Panc1 (cell line): Measurements from ENCODE around the gene MDFI. TPM values are rescaled to one million over a fixed set of nuclear protein-coding genes. Genes with fewer than 3 reads are reported as not detected.

ENCODE experiments used
- ATAC-seq: fragments of 200-7000 bp; cut with Tn5 transposase; 2 replicates; pipeline ENCODE4 v1.9.1; 2020; ENCODE audit warnings: mild to moderate bottlenecking, moderate library complexity
- BruUV-seq: library from RNA; stranded (reverse); fragments of 400-500 nt; replicated peaks from 2 replicates; lab custom pipeline; 2021; lab: Mats Ljungman, UMichigan
- CTCF ChIA-PET: fragments of 300-600 bp; sonication (Branson Sonifier 250); formaldehyde crosslinking; loops from one replicate; lab custom pipeline; 2022; ENCODE audit warnings: antibody characterized with exemption; lab: Charles Lee
- POLR2A ChIA-PET: fragments of 300-600 bp; sonication (Branson Sonifier 250); formaldehyde crosslinking; loops from one replicate; lab custom pipeline; 2022; ENCODE audit warnings: antibody characterized with exemption; lab: Charles Lee
- DNase-seq: peaks from one replicate; pipeline ENCODE4 v3.0.0-alpha.2; 2010; ENCODE audit warnings: low read depth, low spot score
- H3K27ac ChIP-seq: 2 replicates; pipeline ENCODE4 v1.5.1; 2011; ENCODE audit warnings: mild to moderate bottlenecking, low read length, inconsistent platforms
- H3K27me3 ChIP-seq: fragments of 200-500 bp; sonication (Bioruptor generic); 2 replicates; pipeline ENCODE4 v1.6.0; 2014; ENCODE audit warnings: low read length, inconsistent platforms; ENCODE audit not compliant: control insufficient read depth, insufficient read depth
- H3K36me3 ChIP-seq: fragments of 200-500 bp; sonication (Bioruptor generic); 2 replicates; pipeline ENCODE4 v1.5.1; 2014; ENCODE audit warnings: inconsistent platforms, mild to moderate bottlenecking, low read length, moderate library complexity; ENCODE audit not compliant: control insufficient read depth, insufficient read depth
- H3K4me1 ChIP-seq: 2 replicates; pipeline ENCODE4 v1.5.1; 2011; ENCODE audit warnings: inconsistent platforms, mild to moderate bottlenecking, low read length, moderate library complexity; ENCODE audit not compliant: control insufficient read depth, insufficient read depth
- H3K4me3 ChIP-seq, 2 experiments: 2 replicates each; pipeline ENCODE4 v1.5.1; 2011 to 2012; ENCODE audit warnings: low read depth in 2 of 2, low read length in 2 of 2, mild to moderate bottlenecking in 2 of 2, inconsistent platforms in 1 of 2, moderate library complexity in 1 of 2
- H3K9me3 ChIP-seq: fragments of 200-500 bp; sonication (Bioruptor generic); 2 replicates; pipeline ENCODE4 v1.5.1; 2014; ENCODE audit warnings: low read depth, mild to moderate bottlenecking, inconsistent platforms, low read length, moderate library complexity; ENCODE audit not compliant: control insufficient read depth, insufficient read depth
- CTCF ChIP-seq: fragments of 450-650 bp; IDR thresholded peaks from 2 replicates; pipeline ENCODE4 v1.5.1; 2017; ENCODE audit warnings: mild to moderate bottlenecking
- POLR2AphosphoS5 ChIP-seq: IDR thresholded peaks from 2 replicates; pipeline ENCODE4 v1.6.1; 2012; ENCODE audit warnings: mild to moderate bottlenecking, low read depth, low read length, moderate library complexity
- REST ChIP-seq, 2 experiments: IDR thresholded peaks; 2 replicates each; pipeline ENCODE4 v1.6.1; 2011 to 2012; ENCODE audit warnings: low read depth in 2 of 2, control low read depth in 1 of 2, low read length in 1 of 2, mild to moderate bottlenecking in 1 of 2, moderate library complexity in 1 of 2; ENCODE audit not compliant: insufficient read depth in 1 of 2
- SIN3A ChIP-seq: IDR thresholded peaks from 2 replicates; pipeline ENCODE4 v1.6.1; 2012; ENCODE audit warnings: low read depth, mild to moderate bottlenecking, low read length, moderate library complexity, borderline replicate concordance; ENCODE audit not compliant: insufficient read depth
- TCF7L2 ChIP-seq: IDR thresholded peaks from 2 replicates; pipeline ENCODE4 v1.6.1; 2011; ENCODE audit warnings: mild to moderate bottlenecking, low read depth, low read length, inconsistent platforms
- in situ Hi-C: cut with HindIII; loops from 2 replicates; pipeline ENCODE4 v1.10.0; 2016; ENCODE audit warnings: low sequenced_read_pairs, low pct_unique_long_range_greater_than_20kb
- intact Hi-C: fragments of 100-400 bp; cut with micrococcal nuclease; formaldehyde crosslinking; loops from one replicate; pipeline ENCODE4 v1.10.0; 2022; ENCODE audit not compliant: unreplicated experiment
- total RNA-seq: library from RNA; stranded (reverse); gene quantifications from one replicate; pipeline ENCODE4 v1.2.1, GENCODE V29; 2021; ENCODE audit not compliant: unreplicated experiment

MDFI gene
- total RNA-seq, 1 experiment from 2014 or later = 0.54 TPM

GRCh38 chr6:41678511-41679084 lies 40.3 kb downstream of the MDFI start:
- H3K9me3 ChIP-seq = no peaks in the 10 kb centered on the region
- in situ Hi-C loops = no loop called here
- ChIA-PET POLR2A (no interaction called here), CTCF (interaction anchor here (0.6 kb wide), 1 partner anchor 232 kb away, joined by 3 read pairs; no protein-coding TSS in a partner anchor)
- TF ChIP-seq TCF7L2 (no peak), CTCF (no peak), REST (IDR thresholded peaks at IDR 0.05; ENCODE audit: insufficient read depth in 1 of 2, low read depth in 2 of 2, low read length in 1 of 2) (no peak), SIN3A (no peak), POLR2AphosphoS5 (no peak)
- H3K27ac ChIP-seq = no peak overlapping the region
- intact Hi-C loops = no loop called here
- no peaks in the 10 kb centered on the region; the same call in none of the 2 replicates for H3K4me1 ChIP-seq
- H3K36me3 ChIP-seq = no peaks in the 10 kb centered on the region
- no peaks in the 10 kb centered on the region for H3K27me3 ChIP-seq
- no TSS peak for BruUV-seq
- no peak overlapping the region for H3K4me3 ChIP-seq
- DNase-seq = no peak
- ATAC-seq = no peak

- intact Hi-C loops = loop anchor here (10.0 kb wide), 1 partner anchor 255 kb away; no protein-coding TSS in a partner anchor
- Histone ChIP-seq H3K9me3 (no peaks in the 10 kb centered on the region), H3K4me3 (no peak overlapping the region), H3K4me1 (no peaks in the 10 kb centered on the region; the same call in none of the 2 replicates), H3K36me3 (no peaks in the 10 kb centered on the region), H3K27ac (no peak overlapping the region), H3K27me3 (no peaks in the 10 kb centered on the region)
- POLR2A ChIA-PET = interaction anchor here (0.6 kb wide), 1 partner anchor 305 kb away, joined by 3 read pairs; no protein-coding TSS in a partner anchor
- ATAC-seq (no peak), DNase-seq (no peak)
- CTCF ChIA-PET = interaction anchor here (1.2 kb wide), 1 partner anchor 77 kb away, joined by 4 read pairs; no protein-coding TSS in a partner anchor
- BruUV-seq = no TSS peak
- TF ChIP-seq TCF7L2 (no peak), SIN3A (no peak), CTCF (no peak), REST (IDR thresholded peaks at IDR 0.05; ENCODE audit: insufficient read depth in 1 of 2, low read depth in 2 of 2, low read length in 1 of 2) (no peak), POLR2AphosphoS5 (no peak)
- in situ Hi-C loops = no loop called here
These were observed 41.4 kb downstream of the MDFI start for GRCh38 chr6:41679696-41680095.
